ENCODE data around the gene QRFP.

QRFP gene

GRCh38 chr9:130847306-130848217, 49.0 kb downstream of the QRFP start:
- Histone ChIP-seq H3K9me3 (ENCODE audit: control insufficient read depth, low read length) (no peaks in the 10 kb centered on the region), H3K4me3 (ENCODE audit: insufficient read depth, low read depth, low read length) (no peak overlapping the region), H3K27me3 (ENCODE audit: control insufficient read depth, insufficient read depth, low read length, poor library complexity, severe bottlenecking) (no peaks in the 10 kb centered on the region), H3K27ac (ENCODE audit: insufficient read depth, low read depth, low read length, poor library complexity, severe bottlenecking) (peak overlapping the region; percentile 51), H3K36me3 (ENCODE audit: control insufficient read depth, insufficient read depth, low read length) (no peaks in the 10 kb centered on the region), H3K4me1 (ENCODE audit: control insufficient read depth, insufficient read depth, low read length) (peaks cover 22% of the 10 kb centered on the region)
- WGBS, 2 experiments = 46 to 49% methylated on average over 13 of the region's 13 CpGs

- H3K27me3 ChIP-seq (ENCODE audit: control insufficient read depth, insufficient read depth, low read length, poor library complexity, severe bottlenecking) = no peaks in the 10 kb centered on the region
- H3K27ac ChIP-seq (ENCODE audit: insufficient read depth, low read depth, low read length, poor library complexity, severe bottlenecking) = peak overlapping the region; percentile 51
- no peak overlapping the region for H3K4me3 ChIP-seq (ENCODE audit: insufficient read depth, low read depth, low read length)
- no peaks in the 10 kb centered on the region for H3K36me3 ChIP-seq (ENCODE audit: control insufficient read depth, insufficient read depth, low read length)
- H3K4me1 ChIP-seq (ENCODE audit: control insufficient read depth, insufficient read depth, low read length) = peaks cover 30% of the 10 kb centered on the region
- 86% methylated on average over 12 of the region's 12 CpGs for WGBS, 2 experiments
- H3K9me3 ChIP-seq (ENCODE audit: control insufficient read depth, low read length) = no peaks in the 10 kb centered on the region
These were observed 49.9 kb downstream of the QRFP start for GRCh38 chr9:130846487-130847305.

GRCh38 chr9:130845901-130846481, 50.6 kb downstream of the QRFP start:
- H3K36me3 ChIP-seq (ENCODE audit: control insufficient read depth, insufficient read depth, low read length) = no peaks in the 10 kb centered on the region
- H3K27me3 ChIP-seq (ENCODE audit: control insufficient read depth, insufficient read depth, low read length, poor library complexity, severe bottlenecking) = no peaks in the 10 kb centered on the region
- H3K9me3 ChIP-seq (ENCODE audit: control insufficient read depth, low read length) = no peaks in the 10 kb centered on the region
- WGBS, 2 experiments = 75 to 78% methylated on average over 7 of the region's 7 CpGs
- no peak overlapping the region for H3K27ac ChIP-seq (ENCODE audit: insufficient read depth, low read depth, low read length, poor library complexity, severe bottlenecking)
- H3K4me1 ChIP-seq (ENCODE audit: control insufficient read depth, insufficient read depth, low read length) = peaks cover 31% of the 10 kb centered on the region
- H3K4me3 ChIP-seq (ENCODE audit: insufficient read depth, low read depth, low read length) = no peak overlapping the region

- no peaks in the 10 kb centered on the region for H3K36me3 ChIP-seq (ENCODE audit: control insufficient read depth, insufficient read depth, low read length)
- H3K27ac ChIP-seq (ENCODE audit: insufficient read depth, low read depth, low read length, poor library complexity, severe bottlenecking) = no peak overlapping the region
- H3K4me3 ChIP-seq (ENCODE audit: insufficient read depth, low read depth, low read length) = no peak overlapping the region
- no peaks in the 10 kb centered on the region for H3K27me3 ChIP-seq (ENCODE audit: control insufficient read depth, insufficient read depth, low read length, poor library complexity, severe bottlenecking)
- peaks cover 31% of the 10 kb centered on the region for H3K4me1 ChIP-seq (ENCODE audit: control insufficient read depth, insufficient read depth, low read length)
- 85 to 86% methylated on average over 10 of the region's 10 CpGs for WGBS, 2 experiments
- H3K9me3 ChIP-seq (ENCODE audit: control insufficient read depth, low read length) = no peaks in the 10 kb centered on the region
These were observed 51.4 kb downstream of the QRFP start for GRCh38 chr9:130845254-130845653.

- Histone ChIP-seq H3K27ac (ENCODE audit: insufficient read depth, low read depth, low read length, poor library complexity, severe bottlenecking) (no peak overlapping the region), H3K36me3 (ENCODE audit: control insufficient read depth, insufficient read depth, low read length) (no peaks in the 10 kb centered on the region), H3K4me3 (ENCODE audit: insufficient read depth, low read depth, low read length) (no peak overlapping the region), H3K27me3 (ENCODE audit: control insufficient read depth, insufficient read depth, low read length, poor library complexity, severe bottlenecking) (no peaks in the 10 kb centered on the region), H3K9me3 (ENCODE audit: control insufficient read depth, low read length) (no peaks in the 10 kb centered on the region), H3K4me1 (ENCODE audit: control insufficient read depth, insufficient read depth, low read length) (peaks cover 35% of the 10 kb centered on the region)
- 94 to 95% methylated on average over 4 of the region's 4 CpGs for WGBS, 2 experiments
These were observed 52.6 kb downstream of the QRFP start for GRCh38 chr9:130844044-130844451.

GRCh38 chr9:130843049-130843908, 53.3 kb downstream of the QRFP start:
- Histone ChIP-seq H3K27me3 (ENCODE audit: control insufficient read depth, insufficient read depth, low read length, poor library complexity, severe bottlenecking) (no peaks in the 10 kb centered on the region), H3K27ac (ENCODE audit: insufficient read depth, low read depth, low read length, poor library complexity, severe bottlenecking) (no peak overlapping the region), H3K4me1 (ENCODE audit: control insufficient read depth, insufficient read depth, low read length) (peaks cover 35% of the 10 kb centered on the region), H3K36me3 (ENCODE audit: control insufficient read depth, insufficient read depth, low read length) (no peaks in the 10 kb centered on the region), H3K4me3 (ENCODE audit: insufficient read depth, low read depth, low read length) (no peak overlapping the region), H3K9me3 (ENCODE audit: control insufficient read depth, low read length) (no peaks in the 10 kb centered on the region)
- WGBS, 2 experiments = 89 to 92% methylated on average over 9 of the region's 9 CpGs
